Natural killer cell (primary cell): Measurements from ENCODE around the gene BNIP3. TPM values are rescaled to one million over a fixed set of nuclear protein-coding genes. Genes with fewer than 3 reads are reported as not detected.

ENCODE experiments used
- ATAC-seq, 3 donors: fragments of 150-1000 bp in 2 of 3; fragments of 200-7000 bp in 1 of 3; cut with Tn5 transposase; 1 replicate in 1 of 3; 2 replicates in 2 of 3; pipeline ENCODE4 v1.10.0; 2021; ENCODE audit warnings: mild to moderate bottlenecking in 2 of 3, moderate library complexity in 2 of 3
- DNase-seq, 2 donors: peaks; one replicate each; pipeline versions ENCODE4 v3.0.0 to v3.0.0-alpha.2; 2013 to 2021; ENCODE audit warnings: mixed read lengths in 1 of 2
- H3K27ac ChIP-seq: one replicate; pipeline ENCODE4 v1.5.1; 2013; ENCODE audit warnings: mild to moderate bottlenecking, low read length
- H3K27me3 ChIP-seq: one replicate; pipeline ENCODE4 v1.6.1; 2013; ENCODE audit warnings: low read length; ENCODE audit not compliant: control insufficient read depth, insufficient read depth
- H3K36me3 ChIP-seq: one replicate; pipeline ENCODE4 v1.6.1; 2013; ENCODE audit warnings: low read length; ENCODE audit not compliant: control insufficient read depth, insufficient read depth
- H3K4me1 ChIP-seq: one replicate; pipeline ENCODE4 v1.6.1; 2013; ENCODE audit warnings: low read length; ENCODE audit not compliant: control insufficient read depth, insufficient read depth
- H3K4me3 ChIP-seq: one replicate; pipeline ENCODE4 v1.5.1; 2013; ENCODE audit warnings: low read length
- H3K9me3 ChIP-seq: one replicate; pipeline ENCODE4 v1.6.1; 2013; ENCODE audit warnings: low read length; ENCODE audit not compliant: control insufficient read depth, insufficient read depth
- H3K27ac Mint-ChIP-seq, 2 donors: one replicate each; pipeline ENCODE4 v1.8.0; 2022; ENCODE audit warnings: mild to moderate bottlenecking in 2 of 2, mixed read lengths in 2 of 2, moderate library complexity in 1 of 2
- H3K27me3 Mint-ChIP-seq, 2 donors: one replicate each; pipeline ENCODE4 v1.8.0; 2022; ENCODE audit warnings: low read depth in 2 of 2, mixed read lengths in 2 of 2
- H3K36me3 Mint-ChIP-seq: one replicate; pipeline ENCODE4 v1.8.0; 2022; ENCODE audit warnings: mixed read lengths
- H3K4me1 Mint-ChIP-seq, 2 donors: one replicate each; pipeline ENCODE4 v1.8.0; 2022; ENCODE audit warnings: mixed read lengths in 2 of 2
- H3K4me3 Mint-ChIP-seq: one replicate; pipeline ENCODE4 v1.8.0; 2022; ENCODE audit warnings: mild to moderate bottlenecking, moderate library complexity, mixed read lengths
- H3K9me3 Mint-ChIP-seq, 2 donors: one replicate each; pipeline ENCODE4 v1.8.0; 2022; ENCODE audit warnings: mixed read lengths in 2 of 2
- WGBS: methylation state at CpG from one replicate; pipeline ENCODE4 v1.1.7; 2013; ENCODE audit warnings: missing lambda C conversion rate; ENCODE audit not compliant: insufficient coverage; 5-methylcytosine and 5-hydroxymethylcytosine counted together
- intact Hi-C: fragments of 100-400 bp; cut with micrococcal nuclease; formaldehyde crosslinking; loops from one replicate; pipeline ENCODE4 v1.14.2; 2022
- total RNA-seq, 4 donors: library from RNA; stranded (reverse); fragments of 120-200 nt in 1 of 4; gene quantifications; one replicate each; pipeline versions ENCODE4 v1.2.3 to v1.2.4, GENCODE V29; 2013 to 2022
- TF ChIP-seq, protein P1 (sequence below): fragments of 200-600 bp; IDR thresholded peaks from one replicate; pipeline ENCODE4 v1.8.0; 2022; ENCODE audit warnings: antibody characterized with exemption

The BNIP3 gene
- total RNA-seq, 3 donors from 2014 or later (not counting 1 experiment from before 2014, with no cell fraction given): 9.9 to 12.9 (median 12.1) TPM

DNA sequence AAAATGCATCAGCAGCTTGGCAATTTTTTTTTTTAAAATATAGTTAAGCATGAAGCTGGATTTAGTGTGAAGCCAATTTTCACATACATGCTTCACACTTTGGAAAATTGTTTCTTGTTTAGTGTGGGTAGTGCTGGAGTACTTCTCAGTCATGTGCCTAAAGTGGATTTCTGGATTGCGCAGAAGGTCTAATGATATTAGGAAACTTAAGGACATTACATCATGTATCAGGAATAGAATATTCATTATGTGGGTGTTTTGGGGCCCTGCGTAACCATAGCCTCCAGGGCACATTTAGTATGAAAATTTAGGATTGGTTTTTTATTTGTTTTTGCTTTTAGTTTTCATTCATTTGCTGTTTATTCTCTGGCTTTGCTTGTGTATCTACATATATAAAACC lies 28.8 kb upstream of the BNIP3 start:
- no peak overlapping the region for H3K27ac ChIP-seq
- Mint-ChIP-seq H3K4me3 (no peak overlapping the region), H3K27me3 (peaks cover 16 to 43% of the 10 kb centered on the region in 2 donors), H3K36me3 (no peaks in the 10 kb centered on the region), H3K9me3 (no peaks in the 10 kb centered on the region), H3K27ac (no peak overlapping the region), H3K4me1 (peaks cover 0 to 11% of the 10 kb centered on the region in 2 donors)
- TF ChIP-seq, protein P1, sequence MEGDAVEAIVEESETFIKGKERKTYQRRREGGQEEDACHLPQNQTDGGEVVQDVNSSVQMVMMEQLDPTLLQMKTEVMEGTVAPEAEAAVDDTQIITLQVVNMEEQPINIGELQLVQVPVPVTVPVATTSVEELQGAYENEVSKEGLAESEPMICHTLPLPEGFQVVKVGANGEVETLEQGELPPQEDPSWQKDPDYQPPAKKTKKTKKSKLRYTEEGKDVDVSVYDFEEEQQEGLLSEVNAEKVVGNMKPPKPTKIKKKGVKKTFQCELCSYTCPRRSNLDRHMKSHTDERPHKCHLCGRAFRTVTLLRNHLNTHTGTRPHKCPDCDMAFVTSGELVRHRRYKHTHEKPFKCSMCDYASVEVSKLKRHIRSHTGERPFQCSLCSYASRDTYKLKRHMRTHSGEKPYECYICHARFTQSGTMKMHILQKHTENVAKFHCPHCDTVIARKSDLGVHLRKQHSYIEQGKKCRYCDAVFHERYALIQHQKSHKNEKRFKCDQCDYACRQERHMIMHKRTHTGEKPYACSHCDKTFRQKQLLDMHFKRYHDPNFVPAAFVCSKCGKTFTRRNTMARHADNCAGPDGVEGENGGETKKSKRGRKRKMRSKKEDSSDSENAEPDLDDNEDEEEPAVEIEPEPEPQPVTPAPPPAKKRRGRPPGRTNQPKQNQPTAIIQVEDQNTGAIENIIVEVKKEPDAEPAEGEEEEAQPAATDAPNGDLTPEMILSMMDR: no peak
- DNase-seq (no peak), ATAC-seq (no peak)
- H3K36me3 ChIP-seq: no peaks in the 10 kb centered on the region
- intact Hi-C loops: no loop called here
- H3K27me3 ChIP-seq: no peaks in the 10 kb centered on the region
- no peak overlapping the region for H3K4me3 ChIP-seq
- no peaks in the 10 kb centered on the region for H3K4me1 ChIP-seq
- H3K9me3 ChIP-seq: peaks cover under 1% of the 10 kb centered on the region
- 100% methylated on average over 2 of the region's 2 CpGs for WGBS

DNA sequence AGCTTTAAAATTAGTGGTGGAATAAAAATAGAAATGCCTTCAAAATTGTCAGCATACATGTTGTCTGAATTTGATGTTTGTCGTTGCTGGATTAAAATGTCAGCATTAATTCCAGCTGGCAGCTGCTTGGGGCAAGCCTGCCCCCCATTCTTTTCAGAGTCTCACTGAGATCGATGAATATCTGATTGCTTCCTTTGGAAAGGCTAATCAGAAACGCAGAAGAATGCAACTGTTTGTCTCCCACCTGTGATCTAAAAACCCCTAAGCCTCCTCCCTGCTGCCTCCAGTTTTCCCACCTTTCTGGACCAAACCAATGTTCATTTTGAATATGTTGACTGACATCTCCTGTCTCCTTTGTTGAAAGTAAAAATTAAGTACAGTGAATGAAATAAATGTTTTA lies 27.9 kb upstream of the BNIP3 start:
- intact Hi-C loops: no loop called here

DNA sequence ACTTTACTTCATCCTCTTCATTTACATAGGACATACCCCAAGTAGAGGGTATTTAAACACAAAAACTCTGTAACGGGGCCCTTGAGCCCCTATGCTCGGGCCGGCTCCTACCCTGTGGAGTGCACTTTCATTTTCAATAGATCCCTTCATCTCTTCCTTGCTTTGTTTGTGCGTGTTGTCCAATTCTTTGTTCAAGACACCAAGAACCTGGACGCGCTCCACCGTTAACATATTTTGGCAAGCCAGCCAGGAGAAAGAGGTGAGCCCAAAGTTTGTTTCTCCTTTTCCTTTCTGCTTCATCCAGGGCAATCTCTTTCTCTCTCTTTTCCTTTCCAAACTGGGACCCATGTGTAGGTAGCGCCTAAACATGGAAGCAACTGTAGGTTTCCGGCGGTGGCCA lies 26.0 kb upstream of the BNIP3 start:
- ATAC-seq (no peak), DNase-seq (no peak)
- H3K4me3 Mint-ChIP-seq: no peak overlapping the region
- H3K4me3 ChIP-seq: no peak overlapping the region
- TF ChIP-seq, protein P1: no peak
- H3K27ac ChIP-seq: no peak overlapping the region
- peaks cover 16 to 46% of the 10 kb centered on the region in 2 donors for H3K27me3 Mint-ChIP-seq
- H3K9me3 Mint-ChIP-seq: no peaks in the 10 kb centered on the region
- H3K36me3 ChIP-seq: no peaks in the 10 kb centered on the region
- H3K27ac Mint-ChIP-seq: no peak overlapping the region
- no peaks in the 10 kb centered on the region for H3K36me3 Mint-ChIP-seq
- peaks cover 0 to 7% of the 10 kb centered on the region in 2 donors for H3K4me1 Mint-ChIP-seq
- intact Hi-C loops: no loop called here
- 96% methylated on average over 10 of the region's 10 CpGs for WGBS
- no peaks in the 10 kb centered on the region for H3K27me3 ChIP-seq
- no peaks in the 10 kb centered on the region for H3K4me1 ChIP-seq
- H3K9me3 ChIP-seq: peaks cover 4% of the 10 kb centered on the region

More for the DNA sequence above, 27.9 kb upstream of the BNIP3 start:
- Mint-ChIP-seq H3K27me3 (peaks cover 16 to 43% of the 10 kb centered on the region in 2 donors), H3K36me3 (no peaks in the 10 kb centered on the region), H3K9me3 (no peaks in the 10 kb centered on the region), H3K27ac (no peak overlapping the region), H3K4me1 (peaks cover 0 to 7% of the 10 kb centered on the region in 2 donors), H3K4me3 (no peak overlapping the region)
- Histone ChIP-seq H3K9me3 (peaks cover 4% of the 10 kb centered on the region), H3K4me3 (no peak overlapping the region), H3K4me1 (no peaks in the 10 kb centered on the region), H3K36me3 (no peaks in the 10 kb centered on the region), H3K27ac (no peak overlapping the region), H3K27me3 (no peaks in the 10 kb centered on the region)
- no peak for DNase-seq
- TF ChIP-seq, protein P1: no peak
- 41% methylated on average over 3 of the region's 3 CpGs for WGBS
- no peak for ATAC-seq

GRCh38 chr10:132006966-132007365 lies 25.2 kb upstream of the BNIP3 start:
- TF ChIP-seq, protein P1: no peak
- no peak overlapping the region for H3K27ac Mint-ChIP-seq
- H3K4me1 Mint-ChIP-seq: peaks cover 0 to 7% of the 10 kb centered on the region in 2 donors
- intact Hi-C loops: no loop called here
- no peak overlapping the region for H3K4me3 ChIP-seq
- H3K27me3 Mint-ChIP-seq: peaks cover 20 to 53% of the 10 kb centered on the region in 2 donors
- ATAC-seq (no peak), DNase-seq (no peak)
- H3K9me3 Mint-ChIP-seq: no peaks in the 10 kb centered on the region
- no peaks in the 10 kb centered on the region for H3K4me1 ChIP-seq
- H3K36me3 Mint-ChIP-seq: no peaks in the 10 kb centered on the region
- no peak overlapping the region for H3K27ac ChIP-seq
- no peaks in the 10 kb centered on the region for H3K36me3 ChIP-seq
- H3K27me3 ChIP-seq: no peaks in the 10 kb centered on the region
- 97% methylated on average over 4 of the region's 4 CpGs for WGBS
- no peak overlapping the region for H3K4me3 Mint-ChIP-seq
- H3K9me3 ChIP-seq: peaks cover 4% of the 10 kb centered on the region
